ENCODE measurements around the gene CHTOP.
A peak's percentile ranks its signal among the peaks of the same experiment; 100 is the strongest.
"Not testable (repeated sequence)": the region's sequence is repeated elsewhere in the genome, so short reads cannot be mapped to it uniquely, and the experiment has no call there.

Gene CHTOP

DNA sequence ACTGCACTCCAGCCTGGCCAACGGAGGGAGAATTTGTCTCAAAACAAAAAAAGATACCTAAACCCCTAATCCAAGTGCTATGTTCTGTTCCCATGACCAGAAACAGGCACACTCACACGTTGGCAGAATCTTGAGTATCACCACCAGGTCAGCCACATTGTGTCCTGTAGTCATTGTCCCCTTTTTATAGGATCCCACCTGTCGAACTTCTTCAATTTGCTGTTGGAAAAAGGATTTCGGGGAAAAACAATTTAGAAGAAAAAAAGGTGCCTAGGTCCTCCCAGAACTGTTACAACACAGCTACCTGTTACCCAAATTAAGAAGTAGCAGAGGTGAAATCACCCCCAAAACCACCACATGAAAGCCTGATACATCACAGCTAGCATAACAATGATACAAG, 33.6 kb downstream of the CHTOP start:
- no peak for DNase-seq

DNA sequence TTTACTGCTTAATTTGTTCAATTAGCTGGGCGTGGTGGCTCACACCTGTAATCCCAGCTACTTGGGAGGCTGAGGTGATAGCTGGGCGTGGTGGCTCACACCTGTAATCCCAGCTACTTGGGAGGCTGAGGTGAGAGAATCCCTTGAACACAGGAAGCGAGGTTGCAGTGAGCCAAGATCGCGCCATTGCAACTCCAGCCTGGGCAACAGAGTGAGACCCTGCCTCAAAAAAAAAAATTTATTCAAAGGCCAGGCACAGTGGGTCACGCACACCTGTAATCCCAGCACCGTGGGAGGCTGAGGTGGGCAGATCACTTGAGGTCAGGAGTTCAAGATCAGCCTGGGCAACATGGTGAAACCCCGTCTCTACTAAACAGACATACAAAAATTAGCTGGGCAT, 34.8 kb downstream of the CHTOP start:
- DNase-seq = not testable (repeated sequence)

DNA sequence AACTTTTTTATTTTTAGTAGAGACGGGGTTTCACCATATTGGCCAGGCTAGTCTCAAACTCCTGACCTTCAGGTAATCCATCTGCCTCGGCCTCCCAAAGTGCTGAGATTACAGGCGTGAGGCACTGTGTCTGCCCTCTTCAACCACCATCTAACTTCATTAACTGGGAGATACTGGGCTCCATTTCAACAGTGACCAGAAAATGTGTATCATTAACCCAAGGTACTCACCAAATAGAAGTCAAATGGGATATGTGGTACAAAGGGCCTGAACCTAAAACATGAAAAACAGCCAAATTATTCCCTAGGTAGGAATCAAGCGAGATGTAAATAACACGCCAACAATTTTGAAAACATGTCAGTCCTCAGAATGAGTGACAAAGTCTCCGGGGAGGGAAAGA, 35.7 kb downstream of the CHTOP start:
- DNase-seq = no peak

DNA sequence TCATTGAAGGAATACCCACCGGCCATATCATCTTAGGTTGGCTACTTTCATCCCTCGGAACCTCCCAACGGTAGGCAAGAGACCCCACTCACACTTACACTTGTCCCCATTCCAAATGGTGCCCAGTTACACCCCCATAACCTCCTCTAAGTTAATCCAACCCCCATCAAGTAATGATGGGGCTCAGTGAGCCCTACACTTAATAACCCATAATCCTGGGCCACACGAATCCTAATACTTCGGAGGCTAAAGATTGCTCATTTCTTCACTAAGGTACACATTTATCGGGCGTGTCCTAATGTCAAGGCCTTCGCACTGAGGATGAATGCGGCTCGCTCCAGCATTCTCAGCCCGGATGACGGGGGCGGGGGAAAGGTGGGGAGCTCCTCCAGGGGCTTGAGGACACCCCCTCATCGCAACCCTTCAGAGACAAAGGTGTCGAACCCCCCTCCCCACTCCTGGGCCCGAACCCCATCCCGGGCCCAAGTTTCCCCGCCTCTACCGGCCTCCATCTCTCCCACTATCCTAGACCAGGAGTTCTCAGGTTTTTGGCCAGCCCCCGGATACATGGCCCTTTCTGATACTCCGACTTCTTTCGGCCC, 36.5 kb downstream of the CHTOP start:
- DNase-seq = no peak

DNA sequence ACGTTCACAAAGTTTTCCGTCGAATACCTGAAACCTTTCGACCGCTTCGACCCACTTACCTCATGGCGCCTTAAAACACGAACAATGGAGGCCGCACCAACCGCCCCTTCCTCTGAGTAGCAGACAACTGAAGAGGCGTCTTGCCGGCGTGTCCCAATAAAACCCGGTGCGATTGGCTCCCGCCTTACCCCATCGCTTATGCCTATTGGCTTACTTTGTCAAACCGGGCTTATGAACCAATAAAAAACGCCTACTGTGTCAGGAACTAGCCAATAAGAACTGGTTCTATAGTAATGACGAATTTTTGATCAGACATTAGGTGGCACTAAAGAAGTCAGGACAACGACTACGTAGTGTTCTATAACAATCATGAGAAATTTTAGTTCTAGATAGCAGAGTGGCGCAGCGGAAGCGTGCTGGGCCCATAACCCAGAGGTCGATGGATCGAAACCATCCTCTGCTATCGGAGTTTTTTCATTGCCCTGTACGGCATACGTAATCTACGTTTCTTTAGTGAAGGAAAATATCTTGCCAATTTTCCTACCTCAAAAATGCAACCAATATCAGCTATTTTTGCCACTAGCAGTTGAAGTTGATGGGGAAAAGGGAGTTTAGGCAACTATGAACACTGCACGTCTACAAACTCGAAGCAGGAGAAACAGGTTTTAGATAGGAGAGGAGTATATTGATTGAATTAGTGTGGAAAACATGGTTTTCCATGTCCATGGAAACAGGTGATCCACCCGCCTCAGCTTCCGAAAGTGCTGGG, 37.2 kb downstream of the CHTOP start, which contains the start of gene ILF2:
Gene ILF2, minus strand, starts transcription at position 135 of the 769 bp plus-strand sequence. Its CDS starts 71 bp downstream, at position 64.
- DNase-seq = peak; percentile 99

DNA sequence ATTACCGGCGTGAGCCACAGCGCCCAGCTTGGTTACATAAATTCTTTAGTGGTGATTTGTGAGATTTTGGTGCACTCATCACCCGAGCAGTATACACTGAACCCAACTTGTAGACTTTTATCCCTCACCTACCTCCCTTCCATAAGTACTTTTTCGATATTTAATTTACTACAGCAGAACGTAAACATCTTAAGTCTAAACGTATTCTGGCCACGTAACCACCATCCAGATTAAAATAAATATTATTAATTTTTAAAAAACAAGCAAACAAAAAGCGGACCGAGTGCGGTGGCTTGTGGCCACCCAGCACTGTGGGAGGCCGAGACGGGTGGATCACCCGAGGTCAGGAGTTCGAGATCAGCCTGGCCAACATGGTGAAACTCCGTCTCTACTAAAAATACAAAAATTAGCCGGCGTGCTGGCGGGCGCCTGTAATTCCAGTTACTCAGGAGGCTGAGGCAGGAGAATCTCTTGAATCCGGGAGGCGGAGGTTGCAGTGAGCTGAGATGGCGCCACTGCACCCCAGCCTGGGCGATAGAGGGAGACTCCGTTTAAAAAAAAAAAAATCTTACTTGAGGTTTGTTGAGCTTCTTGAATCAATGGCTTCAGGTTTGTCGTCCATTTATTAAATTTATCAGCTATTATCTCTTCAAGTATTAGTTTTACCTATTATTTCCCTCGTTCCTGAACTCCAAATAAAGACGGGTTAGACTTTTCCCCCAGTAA, 37.9 kb downstream of the CHTOP start:
- peak; percentile 68 for DNase-seq

DNA sequence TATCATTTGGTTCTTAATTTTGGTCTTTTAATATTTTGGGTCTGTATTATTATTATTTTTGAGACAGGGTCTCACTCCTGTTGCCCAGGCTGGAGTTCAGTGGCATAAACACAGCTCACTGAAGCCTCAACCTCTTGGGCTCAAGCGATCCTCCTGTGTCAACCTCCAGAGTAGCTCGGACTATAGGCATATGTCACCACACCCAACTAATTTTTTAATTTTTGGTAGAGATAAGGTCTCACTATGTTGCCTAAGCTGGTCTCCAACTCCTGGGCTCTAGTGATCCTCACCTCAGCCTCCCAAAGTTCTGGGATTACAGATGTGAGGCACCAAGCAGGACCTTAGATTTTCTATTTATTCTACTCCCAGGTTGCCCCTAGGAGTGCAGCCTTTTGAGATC, 39.6 kb downstream of the CHTOP start:
- no peak for DNase-seq

DNA sequence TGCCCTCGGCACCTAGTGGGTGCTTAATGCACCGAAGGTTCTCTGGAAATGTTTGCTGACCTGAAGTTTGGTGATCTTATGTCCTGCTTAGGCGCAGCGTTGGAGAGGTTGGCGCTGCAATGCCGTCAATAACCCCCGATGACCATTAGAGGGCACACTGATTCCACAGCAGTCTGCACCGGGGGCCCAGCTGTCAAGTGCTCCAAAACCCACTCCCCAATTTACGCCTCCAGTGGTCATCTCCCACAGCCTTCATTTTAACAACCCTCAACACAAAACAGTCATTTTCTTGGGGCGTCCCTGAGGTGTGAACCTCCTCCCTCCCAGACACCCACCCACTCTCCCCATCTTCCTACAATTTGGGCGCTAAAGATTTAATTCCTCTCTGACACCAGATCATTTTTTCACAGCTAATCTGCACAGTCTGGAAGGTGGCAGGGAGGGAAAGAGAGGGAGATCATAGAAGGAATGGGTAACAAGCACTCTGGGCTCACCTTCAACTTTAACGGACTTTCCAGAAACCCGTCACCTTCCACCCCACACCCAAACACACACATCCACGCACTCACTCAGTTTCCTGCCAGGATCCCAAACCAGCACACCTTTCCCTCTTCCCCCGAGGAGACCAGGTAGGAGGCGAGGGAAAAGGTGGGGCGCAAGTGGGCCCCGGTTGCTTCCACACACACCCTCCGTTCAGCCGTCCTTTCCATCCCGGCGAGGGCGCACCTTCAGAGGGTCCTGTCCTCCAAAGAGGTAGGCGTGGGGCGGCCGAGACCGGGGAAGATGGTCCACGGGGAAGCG, 44.1 kb downstream of the CHTOP start:
- DNase-seq = peak; percentile 54

DNA sequence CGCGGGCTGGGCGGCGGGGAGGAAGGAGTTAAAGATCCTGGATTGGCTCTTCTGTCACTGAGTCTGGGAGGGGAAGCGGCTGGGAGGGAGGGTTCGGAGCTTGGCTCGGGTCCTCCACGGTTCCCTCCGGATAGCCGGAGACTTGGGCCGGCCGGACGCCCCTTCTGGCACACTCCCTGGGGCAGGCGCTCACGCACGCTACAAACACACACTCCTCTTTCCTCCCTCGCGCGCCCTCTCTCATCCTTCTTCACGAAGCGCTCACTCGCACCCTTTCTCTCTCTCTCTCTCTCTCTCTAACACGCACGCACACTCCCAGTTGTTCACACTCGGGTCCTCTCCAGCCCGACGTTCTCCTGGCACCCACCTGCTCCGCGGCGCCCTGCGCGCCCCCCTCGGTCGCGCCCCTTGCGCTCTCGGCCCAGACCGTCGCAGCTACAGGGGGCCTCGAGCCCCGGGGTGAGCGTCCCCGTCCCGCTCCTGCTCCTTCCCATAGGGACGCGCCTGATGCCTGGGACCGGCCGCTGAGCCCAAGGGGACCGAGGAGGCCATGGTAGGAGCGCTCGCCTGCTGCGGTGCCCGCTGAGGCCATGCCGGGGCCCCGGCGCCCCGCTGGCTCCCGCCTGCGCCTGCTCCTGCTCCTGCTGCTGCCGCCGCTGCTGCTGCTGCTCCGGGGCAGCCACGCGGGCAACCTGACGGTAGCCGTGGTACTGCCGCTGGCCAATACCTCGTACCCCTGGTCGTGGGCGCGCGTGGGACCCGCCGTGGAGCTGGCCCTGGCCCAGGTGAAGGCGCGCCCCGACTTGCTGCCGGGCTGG, 44.9 kb downstream of the CHTOP start, which contains the start of gene NPR1:
Gene NPR1, plus strand, starts transcription at position 170 of the 818 bp plus-strand sequence. Its CDS starts 421 bp downstream, at position 591.
- DNase-seq = no peak

DNA sequence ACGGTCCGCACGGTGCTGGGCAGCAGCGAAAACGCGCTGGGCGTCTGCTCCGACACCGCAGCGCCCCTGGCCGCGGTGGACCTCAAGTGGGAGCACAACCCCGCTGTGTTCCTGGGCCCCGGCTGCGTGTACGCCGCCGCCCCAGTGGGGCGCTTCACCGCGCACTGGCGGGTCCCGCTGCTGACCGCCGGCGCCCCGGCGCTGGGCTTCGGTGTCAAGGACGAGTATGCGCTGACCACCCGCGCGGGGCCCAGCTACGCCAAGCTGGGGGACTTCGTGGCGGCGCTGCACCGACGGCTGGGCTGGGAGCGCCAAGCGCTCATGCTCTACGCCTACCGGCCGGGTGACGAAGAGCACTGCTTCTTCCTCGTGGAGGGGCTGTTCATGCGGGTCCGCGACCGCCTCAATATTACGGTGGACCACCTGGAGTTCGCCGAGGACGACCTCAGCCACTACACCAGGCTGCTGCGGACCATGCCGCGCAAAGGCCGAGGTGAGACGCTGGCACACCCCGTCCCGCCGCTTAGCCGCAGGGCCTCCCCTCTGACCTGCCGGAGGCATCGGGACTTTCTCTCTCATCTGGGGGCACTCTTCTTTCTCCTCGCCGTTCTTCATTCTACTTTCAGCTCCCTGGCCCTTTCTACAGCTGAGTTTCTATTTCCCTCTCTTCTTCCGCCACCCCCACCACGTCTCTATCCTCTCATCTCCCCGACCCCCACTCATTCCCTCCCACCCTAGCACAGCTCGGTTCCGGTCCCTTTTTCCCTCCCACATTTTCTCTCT, 45.7 kb downstream of the CHTOP start:
- DNase-seq = no peak

DNA sequence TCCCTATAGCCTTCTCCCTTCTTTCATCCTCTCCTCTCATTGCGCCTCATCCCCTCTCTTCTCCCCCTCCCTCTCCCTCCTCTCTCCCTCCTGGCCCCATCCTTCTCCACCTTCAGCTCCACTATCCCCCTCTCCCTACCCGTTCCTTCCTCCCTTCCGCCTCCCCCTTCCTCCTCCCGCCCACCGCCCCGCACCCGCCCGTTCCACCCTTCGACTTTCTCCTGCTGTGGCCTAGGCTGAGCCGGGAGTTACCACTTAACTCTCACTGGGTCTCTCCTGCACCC, 46.2 kb downstream of the CHTOP start:
- DNase-seq = no peak

DNA sequence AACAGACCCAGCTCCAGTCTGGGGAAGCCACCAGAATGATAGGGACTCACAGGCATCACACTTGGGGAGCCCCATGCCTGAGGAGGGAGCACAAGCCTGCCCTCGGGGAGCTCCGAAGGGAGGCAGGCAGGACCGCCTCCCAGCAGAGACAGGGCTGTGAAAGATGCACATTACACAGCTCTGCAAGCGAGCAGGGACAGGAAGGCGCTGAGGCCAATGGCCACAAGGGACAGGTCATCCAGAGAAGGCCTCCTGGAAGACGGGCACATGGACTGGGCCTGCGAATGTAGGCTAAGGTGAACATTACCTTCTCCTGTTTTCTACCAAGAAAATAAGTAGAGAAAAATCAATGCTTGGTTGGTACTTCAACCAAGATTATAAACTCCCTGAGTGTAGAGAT, 48.9 kb downstream of the CHTOP start:
- no peak for DNase-seq

DNA sequence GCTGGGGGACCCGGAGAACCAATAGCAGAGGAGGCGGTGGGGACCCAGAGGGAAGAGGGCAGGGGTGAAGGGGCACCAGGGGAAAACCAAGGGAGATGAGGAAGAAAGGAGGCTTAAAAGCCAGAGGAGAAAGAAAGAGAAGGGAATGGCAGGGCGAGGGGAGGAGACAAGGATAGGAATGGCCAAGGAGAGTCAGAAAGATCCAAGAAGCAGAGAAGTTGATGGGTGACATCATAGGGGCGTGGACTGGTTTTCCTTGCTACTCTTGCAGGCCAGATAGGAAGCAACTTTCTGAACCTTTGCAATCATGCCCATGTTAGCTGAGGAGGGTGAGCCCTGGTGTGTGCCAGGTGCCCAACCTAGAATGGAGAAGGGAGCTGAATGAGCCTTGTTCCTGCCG, 50.0 kb downstream of the CHTOP start:
- no peak for DNase-seq

DNA sequence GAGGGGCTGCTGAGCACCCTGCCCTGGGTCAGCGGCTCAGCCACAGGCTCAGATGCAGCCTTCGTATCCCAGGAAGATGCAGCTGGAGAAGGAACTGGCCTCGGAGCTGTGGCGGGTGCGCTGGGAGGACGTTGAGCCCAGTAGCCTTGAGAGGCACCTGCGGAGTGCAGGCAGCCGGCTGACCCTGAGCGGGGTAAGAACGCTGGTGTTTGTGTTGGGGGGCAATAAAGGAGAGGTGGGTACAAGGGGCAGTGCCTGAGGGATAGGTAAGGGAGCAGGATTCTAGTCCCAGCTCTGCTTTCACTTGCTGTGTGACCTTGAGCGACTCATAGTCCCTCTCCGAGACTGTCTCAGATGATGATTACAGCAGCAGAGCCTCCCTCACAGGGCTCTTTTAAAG, 51.0 kb downstream of the CHTOP start:
- no peak for DNase-seq

DNA sequence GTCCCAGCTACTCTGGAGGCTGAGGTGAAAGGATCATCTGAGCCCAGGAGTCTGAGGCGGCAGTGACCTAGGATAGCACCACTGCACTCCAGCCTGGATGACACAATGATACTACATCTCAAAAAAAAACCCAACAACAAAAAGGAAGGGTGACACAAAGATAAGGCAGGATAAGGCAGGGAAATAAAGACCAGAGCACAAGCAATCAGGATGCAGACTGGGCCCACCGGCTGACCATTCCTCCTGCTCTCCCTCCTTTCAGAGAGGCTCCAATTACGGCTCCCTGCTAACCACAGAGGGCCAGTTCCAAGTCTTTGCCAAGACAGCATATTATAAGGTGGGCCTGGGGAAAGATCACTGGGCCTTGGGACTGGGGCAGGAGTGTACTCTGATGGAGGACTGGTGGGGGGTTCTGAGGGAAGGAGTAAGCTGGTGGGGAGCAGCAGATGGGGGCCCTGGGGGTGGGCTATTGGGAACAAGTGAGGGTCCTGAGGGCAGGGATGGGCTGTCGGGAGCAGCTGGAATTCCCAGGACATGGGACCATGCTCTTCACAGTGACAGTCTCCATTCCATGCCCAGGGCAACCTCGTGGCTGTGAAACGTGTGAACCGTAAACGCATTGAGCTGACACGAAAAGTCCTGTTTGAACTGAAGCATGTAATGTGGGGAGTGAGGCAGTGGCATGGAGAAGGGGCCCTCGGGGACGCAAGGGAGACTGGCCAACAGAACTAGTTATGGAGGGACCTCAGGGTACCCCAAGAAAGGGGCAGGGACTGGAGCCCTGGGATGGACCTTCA, 51.9 kb downstream of the CHTOP start:
- no peak for DNase-seq

DNA sequence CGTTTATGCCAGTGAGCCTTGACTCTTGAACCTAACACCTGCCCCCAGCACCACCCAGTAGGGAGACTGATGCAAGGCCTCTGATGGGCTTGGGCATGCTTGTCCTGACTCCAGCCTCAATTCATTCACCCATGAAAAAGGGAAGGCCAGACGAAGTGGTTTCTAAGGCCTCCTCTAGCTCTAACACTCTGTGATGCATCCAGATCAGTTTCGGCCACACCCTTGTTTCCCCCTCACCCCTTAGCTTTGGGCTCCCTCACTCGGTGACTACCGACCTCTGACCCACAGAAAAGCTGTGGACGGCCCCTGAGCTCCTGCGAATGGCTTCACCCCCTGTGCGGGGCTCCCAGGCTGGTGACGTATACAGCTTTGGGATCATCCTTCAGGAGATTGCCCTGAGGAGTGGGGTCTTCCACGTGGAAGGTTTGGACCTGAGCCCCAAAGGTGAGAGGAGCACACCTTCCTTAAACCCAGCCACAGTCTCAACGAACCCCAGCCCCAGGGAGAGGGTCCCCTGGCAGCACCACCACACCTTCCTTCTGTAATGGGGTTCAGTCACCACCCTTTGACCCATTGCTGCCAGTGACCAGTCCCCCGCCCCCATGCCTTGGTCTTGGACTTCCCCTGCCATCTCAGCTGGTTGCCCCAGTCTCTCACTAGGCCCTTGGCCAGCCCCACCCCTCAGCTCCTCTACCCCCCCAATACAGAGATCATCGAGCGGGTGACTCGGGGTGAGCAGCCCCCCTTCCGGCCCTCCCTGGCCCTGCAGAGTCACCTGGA, 53.7 kb downstream of the CHTOP start:
- no peak for DNase-seq

DNA sequence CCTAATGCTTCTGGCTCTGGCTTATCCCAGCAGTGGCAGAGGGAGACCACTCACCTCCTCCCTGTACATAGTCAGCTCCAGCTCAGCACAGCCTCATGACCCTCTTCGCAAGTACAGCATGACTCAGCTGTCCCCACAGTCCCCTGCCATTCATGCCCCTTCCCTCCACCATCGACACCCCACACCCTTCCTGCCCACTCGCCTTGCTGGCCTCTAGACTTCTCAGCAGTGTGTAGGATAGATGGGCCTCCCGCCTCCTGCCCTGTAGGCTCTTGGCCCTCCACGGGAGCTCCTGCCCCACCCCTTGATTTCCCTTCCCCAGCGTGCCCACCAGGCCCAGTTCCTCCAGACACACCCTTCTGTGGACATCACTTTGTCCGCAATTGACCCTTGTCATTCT, 54.4 kb downstream of the CHTOP start:
- no peak for DNase-seq

DNA sequence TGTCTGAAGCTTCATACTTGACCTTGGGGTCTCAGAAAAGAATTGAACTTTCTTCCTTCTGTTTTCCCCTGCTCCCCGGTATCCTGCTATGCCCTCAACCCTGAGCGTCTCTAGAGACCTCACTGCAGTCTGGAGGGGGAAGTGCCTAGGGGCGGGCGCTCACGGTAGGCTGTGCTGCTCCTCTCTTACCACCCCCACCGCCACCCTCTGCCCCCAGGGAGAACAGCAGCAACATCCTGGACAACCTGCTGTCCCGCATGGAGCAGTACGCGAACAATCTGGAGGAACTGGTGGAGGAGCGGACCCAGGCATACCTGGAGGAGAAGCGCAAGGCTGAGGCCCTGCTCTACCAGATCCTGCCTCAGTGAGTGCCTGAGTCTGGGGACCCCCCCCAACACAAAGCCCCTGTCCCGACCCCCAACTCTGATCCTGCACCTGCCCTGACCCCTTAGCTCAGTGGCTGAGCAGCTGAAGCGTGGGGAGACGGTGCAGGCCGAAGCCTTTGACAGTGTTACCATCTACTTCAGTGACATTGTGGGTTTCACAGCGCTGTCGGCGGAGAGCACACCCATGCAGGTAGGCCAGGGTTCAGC, 55.0 kb downstream of the CHTOP start:
- DNase-seq = no peak

DNA sequence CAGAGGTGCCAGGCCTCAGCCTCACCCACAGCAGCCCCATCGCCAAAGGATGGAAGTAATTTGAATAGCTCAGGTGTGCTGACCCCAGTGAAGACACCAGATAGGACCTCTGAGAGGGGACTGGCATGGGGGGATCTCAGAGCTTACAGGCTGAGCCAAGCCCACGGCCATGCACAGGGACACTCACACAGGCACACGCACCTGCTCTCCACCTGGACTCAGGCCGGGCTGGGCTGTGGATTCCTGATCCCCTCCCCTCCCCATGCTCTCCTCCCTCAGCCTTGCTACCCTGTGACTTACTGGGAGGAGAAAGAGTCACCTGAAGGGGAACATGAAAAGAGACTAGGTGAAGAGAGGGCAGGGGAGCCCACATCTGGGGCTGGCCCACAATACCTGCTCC, 59.6 kb downstream of the CHTOP start:
- DNase-seq = no peak
